Measurements from ENCODE around the gene CRYBG2.

The CRYBG2 gene

GRCh38 chr1:26278724-26279455, 75.0 kb downstream of the CRYBG2 start:
- no peak for DNase-seq

- no peak for DNase-seq
Measured at GRCh38 chr1:26278303-26278702, 75.6 kb downstream of the CRYBG2 start.

GRCh38 chr1:26277719-26278118, 76.2 kb downstream of the CRYBG2 start:
- DNase-seq: no peak

GRCh38 chr1:26277261-26277661, 76.7 kb downstream of the CRYBG2 start:
- DNase-seq: no peak

GRCh38 chr1:26276432-26276838, 77.5 kb downstream of the CRYBG2 start:
- no peak for DNase-seq

- DNase-seq: no peak
Measured at GRCh38 chr1:26275580-26276431, 78.1 kb downstream of the CRYBG2 start.

- DNase-seq: no peak
Measured at GRCh38 chr1:26274801-26275425, 79.0 kb downstream of the CRYBG2 start.

All from NCI-H187 treated with DMSO at 0.1 percent for 48 hours (cell line).